NB4 (cell line): ENCODE data around the gene PON1.

ENCODE experiments used
- POLR2A ChIP-seq: IDR thresholded peaks from 2 replicates; pipeline ENCODE4 v1.6.1; 2011; ENCODE audit warnings: mild to moderate bottlenecking; ENCODE audit not compliant: insufficient read length; ENCODE audit errors: extremely low read depth
- TF ChIP-seq, protein P1 (sequence below): IDR thresholded peaks from one replicate; pipeline ENCODE4 v1.5.1; 2012; ENCODE audit warnings: low read depth, low read length

DNA sequence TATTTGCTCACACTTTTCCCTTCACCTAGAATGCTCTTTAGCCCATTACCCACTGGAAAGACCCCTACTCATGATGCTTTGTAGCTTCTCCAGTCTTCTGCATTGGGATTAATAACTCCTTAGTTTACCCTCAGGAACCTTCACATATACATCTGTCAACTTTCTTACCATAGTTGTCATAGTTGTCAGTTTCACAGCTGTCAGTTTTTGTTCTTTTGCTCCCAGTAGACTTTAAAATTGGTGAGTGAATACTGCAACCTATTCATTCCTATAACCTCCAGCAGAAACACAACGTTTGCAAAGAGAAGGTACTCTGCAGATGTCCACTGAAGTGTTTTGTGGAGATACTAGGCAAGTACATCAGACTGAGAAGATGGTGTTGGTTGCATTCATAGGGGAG, 2.6 kb downstream of the PON1 start:
- TF ChIP-seq, protein P1, sequence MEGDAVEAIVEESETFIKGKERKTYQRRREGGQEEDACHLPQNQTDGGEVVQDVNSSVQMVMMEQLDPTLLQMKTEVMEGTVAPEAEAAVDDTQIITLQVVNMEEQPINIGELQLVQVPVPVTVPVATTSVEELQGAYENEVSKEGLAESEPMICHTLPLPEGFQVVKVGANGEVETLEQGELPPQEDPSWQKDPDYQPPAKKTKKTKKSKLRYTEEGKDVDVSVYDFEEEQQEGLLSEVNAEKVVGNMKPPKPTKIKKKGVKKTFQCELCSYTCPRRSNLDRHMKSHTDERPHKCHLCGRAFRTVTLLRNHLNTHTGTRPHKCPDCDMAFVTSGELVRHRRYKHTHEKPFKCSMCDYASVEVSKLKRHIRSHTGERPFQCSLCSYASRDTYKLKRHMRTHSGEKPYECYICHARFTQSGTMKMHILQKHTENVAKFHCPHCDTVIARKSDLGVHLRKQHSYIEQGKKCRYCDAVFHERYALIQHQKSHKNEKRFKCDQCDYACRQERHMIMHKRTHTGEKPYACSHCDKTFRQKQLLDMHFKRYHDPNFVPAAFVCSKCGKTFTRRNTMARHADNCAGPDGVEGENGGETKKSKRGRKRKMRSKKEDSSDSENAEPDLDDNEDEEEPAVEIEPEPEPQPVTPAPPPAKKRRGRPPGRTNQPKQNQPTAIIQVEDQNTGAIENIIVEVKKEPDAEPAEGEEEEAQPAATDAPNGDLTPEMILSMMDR, result no peak
- no peak for TF ChIP-seq POLR2A
